ENCODE results near the gene CDK5RAP3.
"Not testable (repeated sequence)": the region's sequence is repeated elsewhere in the genome, so short reads cannot be mapped to it uniquely, and the experiment has no call there.

DNA sequence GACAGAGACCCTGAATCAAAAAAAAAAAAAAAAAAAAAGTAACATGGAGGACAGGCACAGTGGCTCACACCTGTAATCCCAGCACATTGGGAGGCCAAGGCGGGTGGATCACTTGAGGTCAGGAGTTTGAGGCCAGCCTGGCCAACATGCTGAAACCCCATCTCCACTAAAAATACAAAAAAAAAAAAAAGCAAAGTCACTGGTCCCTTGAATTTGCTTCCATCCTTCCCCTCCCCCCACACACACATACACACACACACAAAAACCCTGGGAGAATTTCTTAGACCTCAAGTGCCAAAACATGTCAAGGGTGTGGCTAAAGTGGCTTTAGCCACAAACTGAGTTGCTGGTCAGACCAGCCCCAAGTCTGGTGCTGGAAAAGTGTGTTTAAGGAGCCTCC lies 17.5 kb downstream of the CDK5RAP3 start:
- TF ChIP-seq POLR2AphosphoS5 (IDR thresholded peaks at IDR 0.05); SMC3 (conservative IDR thresholded peaks at IDR 0.05; ENCODE audit: poor library complexity); TAF1 (IDR thresholded peaks at IDR 0.05; ENCODE audit: low read depth): not testable (repeated sequence)
- TF ChIP-seq, protein P1, sequence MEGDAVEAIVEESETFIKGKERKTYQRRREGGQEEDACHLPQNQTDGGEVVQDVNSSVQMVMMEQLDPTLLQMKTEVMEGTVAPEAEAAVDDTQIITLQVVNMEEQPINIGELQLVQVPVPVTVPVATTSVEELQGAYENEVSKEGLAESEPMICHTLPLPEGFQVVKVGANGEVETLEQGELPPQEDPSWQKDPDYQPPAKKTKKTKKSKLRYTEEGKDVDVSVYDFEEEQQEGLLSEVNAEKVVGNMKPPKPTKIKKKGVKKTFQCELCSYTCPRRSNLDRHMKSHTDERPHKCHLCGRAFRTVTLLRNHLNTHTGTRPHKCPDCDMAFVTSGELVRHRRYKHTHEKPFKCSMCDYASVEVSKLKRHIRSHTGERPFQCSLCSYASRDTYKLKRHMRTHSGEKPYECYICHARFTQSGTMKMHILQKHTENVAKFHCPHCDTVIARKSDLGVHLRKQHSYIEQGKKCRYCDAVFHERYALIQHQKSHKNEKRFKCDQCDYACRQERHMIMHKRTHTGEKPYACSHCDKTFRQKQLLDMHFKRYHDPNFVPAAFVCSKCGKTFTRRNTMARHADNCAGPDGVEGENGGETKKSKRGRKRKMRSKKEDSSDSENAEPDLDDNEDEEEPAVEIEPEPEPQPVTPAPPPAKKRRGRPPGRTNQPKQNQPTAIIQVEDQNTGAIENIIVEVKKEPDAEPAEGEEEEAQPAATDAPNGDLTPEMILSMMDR (IDR thresholded peaks at IDR 0.05; ENCODE audit: poor library complexity, severe bottlenecking): not testable (repeated sequence)
